GM19023 (cell line): ENCODE results near the gene GLCE.

Experiments
- ATAC-seq: cut with Tn5 transposase; IDR thresholded peaks from one replicate; pipeline ENCODE4 v1.9.1; 2021; ENCODE audit warnings: mild to moderate bottlenecking, moderate library complexity; ENCODE audit not compliant: unreplicated experiment

The GLCE gene

GRCh38 chr15:69315402-69316110, 155.1 kb downstream of the GLCE start:
- no peak for ATAC-seq

GRCh38 chr15:69316291-69316690, 155.9 kb downstream of the GLCE start:
- ATAC-seq, result no peak

- no peak for ATAC-seq
Observed at GRCh38 chr15:69317392-69317841, 157.0 kb downstream of the GLCE start.

GRCh38 chr15:69318033-69318432, 157.6 kb downstream of the GLCE start:
- ATAC-seq, result no peak

GRCh38 chr15:69319384-69320375, 159.2 kb downstream of the GLCE start:
- ATAC-seq, result no peak

- no peak for ATAC-seq
Observed at GRCh38 chr15:69320977-69321554, 160.6 kb downstream of the GLCE start.
